SK-N-SH treated with all-trans-retinoic acid at 6 μM for 48 hours (cell line): ENCODE data around the gene SUPT3H.

Source experiments
- PATZ1 ChIP-seq: fragments of 250-450 bp; sonication (Bioruptor Pico); IDR thresholded peaks from 2 replicates; pipeline ENCODE4 v1.8.0; 2020; ENCODE audit warnings: mild to moderate bottlenecking, moderate library complexity, borderline replicate concordance
- TOX ChIP-seq: fragments of 250-450 bp; sonication (Bioruptor Pico); IDR thresholded peaks from 2 replicates; pipeline ENCODE4 v1.8.0; 2021; ENCODE audit warnings: mild to moderate bottlenecking, moderate library complexity, borderline replicate concordance
- TSHZ2 ChIP-seq: fragments of 250-450 bp; sonication (Bioruptor Pico); IDR thresholded peaks from 2 replicates; pipeline ENCODE4 v1.5.0; 2020; ENCODE audit warnings: mild to moderate bottlenecking, moderate library complexity
- ZC3H10 ChIP-seq: fragments of 250-450 bp; sonication (Bioruptor Pico); IDR thresholded peaks from 2 replicates; pipeline ENCODE4 v1.5.1; 2021; ENCODE audit warnings: mild to moderate bottlenecking, moderate library complexity
- ZFP3 ChIP-seq: fragments of 250-450 bp; sonication (Bioruptor Pico); IDR thresholded peaks from 2 replicates; pipeline ENCODE4 v1.5.0; 2020; ENCODE audit warnings: mild to moderate bottlenecking, moderate library complexity
- ZFP30 ChIP-seq: fragments of 450-650 bp; formaldehyde crosslinking; IDR thresholded peaks from 2 replicates; pipeline ENCODE4 v1.5.0; 2022; ENCODE audit warnings: mild to moderate bottlenecking, moderate library complexity
- ZNF70 ChIP-seq: fragments of 450-650 bp; formaldehyde crosslinking; IDR thresholded peaks from 2 replicates; pipeline ENCODE4 v1.5.0; 2020; ENCODE audit warnings: mild to moderate bottlenecking, moderate library complexity
- ZNF8 ChIP-seq: fragments of 450-650 bp; formaldehyde crosslinking; IDR thresholded peaks from 2 replicates; pipeline ENCODE4 v1.5.0; 2020; ENCODE audit warnings: mild to moderate bottlenecking, moderate library complexity

GRCh38 chr6:45191414-45191813 is 186.3 kb downstream of the SUPT3H start:
- TF ChIP-seq PATZ1 (no peak), ZNF70 (no peak), TSHZ2 (CRISPR knock-in tag) (no peak), ZFP30 (CRISPR knock-in tag) (no peak), ZC3H10 (CRISPR knock-in tag) (no peak), ZFP3 (CRISPR knock-in tag) (no peak), TOX (CRISPR knock-in tag) (no peak), ZNF8 (CRISPR knock-in tag) (no peak)
